HCT116 (cell line): ENCODE measurements around the gene TICRR. TPM values are rescaled to one million over a fixed set of nuclear protein-coding genes. Genes with fewer than 3 reads are reported as not detected.

Experiments
- ATAC-seq: fragments of 200-7000 bp; cut with Tn5 transposase; 2 replicates; pipeline ENCODE4 v1.9.1; 2020; ENCODE audit warnings: mild to moderate bottlenecking, moderate library complexity
- BruUV-seq: library from RNA; stranded (reverse); fragments of 400-500 nt; replicated peaks from 2 replicates; lab custom pipeline; 2021; lab: Mats Ljungman, UMichigan
- CTCF ChIA-PET: fragments of 300-600 bp; sonication (Branson Sonifier 250); formaldehyde crosslinking; loops from one replicate; lab custom pipeline; 2021; ENCODE audit warnings: antibody characterized with exemption; lab: Charles Lee
- POLR2A ChIA-PET: fragments of 300-600, 350-600 bp; sonication (Branson Sonifier 250); formaldehyde crosslinking; loops from one replicate; lab custom pipeline; 2021; ENCODE audit warnings: antibody characterized with exemption; lab: Charles Lee
- RAD21 ChIA-PET, 2 experiments: fragments of 300-600 bp; sonication (Branson Sonifier 250); formaldehyde crosslinking; loops; one replicate each; lab custom pipeline; 2023; ENCODE audit warnings: low total read pairs in 2 of 2; ENCODE audit not compliant: uncharacterized antibody in 2 of 2, unreplicated experiment in 2 of 2, low non-redundant PET in 1 of 2; lab: Charles Lee
- DNase-seq: peaks from one replicate; pipeline ENCODE4 v3.0.0-alpha.2; 2010; ENCODE audit warnings: low read depth, low spot score
- H2AFZ ChIP-seq: fragments of 200-600 bp; shearing (Covaris generic), sonication (generic); 2 replicates; pipeline ENCODE4 v1.6.1; 2017; ENCODE audit warnings: low read depth, mixed run types, mixed read lengths, antibody characterized with exemption, low read length; ENCODE audit not compliant: poor library complexity, severe bottlenecking
- H3K27ac ChIP-seq: 2 replicates; pipeline ENCODE4 v1.5.1; 2012; ENCODE audit warnings: low read depth, low read length
- H3K27me3 ChIP-seq: fragments of 200-600 bp; sonication (generic); 2 replicates; pipeline ENCODE4 v1.6.1; 2016; ENCODE audit warnings: mixed run types, low read length, mixed read lengths; ENCODE audit not compliant: insufficient read depth
- H3K36me3 ChIP-seq, 2 experiments: fragments of 200-500 bp in 1 of 2; fragments of 200-600 bp in 1 of 2; sonication (Bioruptor generic) in 1 of 2; sonication (generic) in 1 of 2; 2 replicates each; pipeline versions ENCODE4 v1.5.1 to v1.6.1; 2014 to 2016; ENCODE audit warnings: low read length in 2 of 2, inconsistent platforms in 1 of 2, mixed read lengths in 1 of 2, mixed run types in 1 of 2; ENCODE audit not compliant: insufficient read depth in 2 of 2, control insufficient read depth in 1 of 2
- H3K4me1 ChIP-seq, 2 experiments: fragments of 200-600 bp in 1 of 2; sonication (generic) in 1 of 2; 2 replicates each; pipeline versions ENCODE4 v1.5.1 to v1.6.1; 2012 to 2017; ENCODE audit warnings: low read length in 2 of 2, inconsistent platforms in 1 of 2, mild to moderate bottlenecking in 1 of 2, mixed read lengths in 1 of 2, mixed run types in 1 of 2, moderate library complexity in 1 of 2; ENCODE audit not compliant: insufficient read depth in 2 of 2, control insufficient read depth in 1 of 2
- H3K4me2 ChIP-seq: fragments of 200-600 bp; sonication (generic); 2 replicates; pipeline ENCODE4 v1.6.1; 2017; ENCODE audit warnings: mixed run types, low read length, mixed read lengths
- H3K4me3 ChIP-seq, 2 experiments: fragments of 200-600 bp in 1 of 2; sonication (generic) in 1 of 2; replicated peaks in 1 of 2; 2 replicates each; pipeline ENCODE4 v1.5.1; 2011 to 2016; ENCODE audit warnings: low read length in 2 of 2, control low read depth in 1 of 2, low read depth in 1 of 2, mild to moderate bottlenecking in 1 of 2, mixed read lengths in 1 of 2, mixed run types in 1 of 2
- H3K79me2 ChIP-seq: fragments of 200-600 bp; sonication (generic); 2 replicates; pipeline ENCODE4 v1.6.1; 2017; ENCODE audit warnings: mild to moderate bottlenecking, mixed run types, low read length, moderate library complexity, mixed read lengths; ENCODE audit not compliant: insufficient read depth
- H3K9ac ChIP-seq: fragments of 200-600 bp; sonication (generic); 2 replicates; pipeline ENCODE4 v1.6.1; 2016; ENCODE audit warnings: low read length, mixed read lengths
- H3K9me2 ChIP-seq: fragments of 200-600 bp; sonication (generic), shearing (Covaris generic); 2 replicates; pipeline ENCODE4 v1.6.1; 2017; ENCODE audit warnings: mixed run types, mild to moderate bottlenecking, moderate library complexity; ENCODE audit not compliant: insufficient read depth
- H3K9me3 ChIP-seq, 2 experiments: fragments of 200-500 bp in 1 of 2; fragments of 200-600 bp in 1 of 2; sonication (Bioruptor generic) in 1 of 2; sonication (generic) in 1 of 2; 2 replicates each; pipeline ENCODE4 v1.6.1; 2014 to 2017; ENCODE audit warnings: low read length in 2 of 2, mixed read lengths in 2 of 2, inconsistent platforms in 1 of 2, low read depth in 1 of 2, mild to moderate bottlenecking in 1 of 2, mixed run types in 1 of 2, moderate library complexity in 1 of 2; ENCODE audit not compliant: control insufficient read depth in 1 of 2, insufficient read depth in 1 of 2
- H4K20me1 ChIP-seq: fragments of 200-600 bp; sonication (generic), shearing (Covaris generic); 2 replicates; pipeline ENCODE4 v1.6.1; 2017; ENCODE audit warnings: mixed run types, mild to moderate bottlenecking, moderate library complexity; ENCODE audit not compliant: insufficient read depth
- POLR2A ChIP-seq: IDR thresholded peaks from 2 replicates; pipeline ENCODE4 v1.7.0; 2011; ENCODE audit warnings: borderline replicate concordance; ENCODE audit not compliant: insufficient read depth, insufficient read length; ENCODE audit errors: extremely low read depth
- POLR2AphosphoS5 ChIP-seq: IDR thresholded peaks from 2 replicates; pipeline ENCODE4 v1.6.1; 2011; ENCODE audit warnings: mild to moderate bottlenecking, low read depth, low read length, moderate library complexity
- SP1 ChIP-seq: IDR thresholded peaks from 2 replicates; pipeline ENCODE4 v1.6.1; 2012; ENCODE audit warnings: low read depth
- YY1 ChIP-seq: IDR thresholded peaks from 2 replicates; pipeline ENCODE4 v1.6.1; 2011; ENCODE audit warnings: low read length, low read depth, moderate library complexity, mild to moderate bottlenecking; ENCODE audit not compliant: insufficient replicate concordance; ENCODE audit errors: extremely low read depth
- ZFX ChIP-seq: fragments of 450-650 bp; IDR thresholded peaks from 2 replicates; pipeline ENCODE4 v1.6.1; 2017
- intact Hi-C: fragments of 100-400 bp; cut with micrococcal nuclease; formaldehyde crosslinking; loops from 2 replicates; pipeline ENCODE4 v1.10.0; 2022
- total RNA-seq: library from RNA; stranded (reverse); gene quantifications from one replicate; pipeline ENCODE4 v1.2.1, GENCODE V29; 2021; ENCODE audit not compliant: unreplicated experiment

Gene TICRR
- total RNA-seq, 1 experiment from 2014 or later = 24.8 TPM

DNA sequence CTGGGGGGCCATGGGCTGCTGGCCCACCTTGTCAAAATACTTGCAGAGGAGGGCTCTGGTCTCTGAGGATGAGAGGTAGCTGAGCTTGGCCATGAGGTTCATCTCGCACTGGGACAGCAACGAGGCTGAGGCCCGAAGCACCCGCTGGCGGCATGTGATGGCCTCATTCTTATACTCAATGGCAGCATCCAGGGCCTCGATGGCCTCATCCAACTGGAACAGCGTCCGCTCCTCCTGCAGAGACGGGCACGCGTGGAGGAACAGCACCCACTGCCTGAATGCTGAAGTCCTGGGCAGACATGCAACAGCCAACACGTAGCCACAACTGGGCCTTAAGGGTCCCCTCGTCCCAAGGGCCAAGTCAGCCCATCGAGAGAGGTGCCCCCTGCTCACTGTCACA lies 55.0 kb downstream of the TICRR start:
- Histone ChIP-seq H3K4me3 (no peak overlapping the region), H3K9ac (no peak overlapping the region), H4K20me1 (no peaks in the 10 kb centered on the region), H3K79me2 (no peaks in the 10 kb centered on the region), H3K27me3 (no peaks in the 10 kb centered on the region), H3K4me1 (no peaks in the 10 kb centered on the region), H3K9me2 (no peaks in the 10 kb centered on the region), H3K27ac (no peak overlapping the region), H3K4me2 (no peak overlapping the region), H3K9me3 (no peaks in the 10 kb centered on the region), H3K36me3 (peaks cover 35 to 52% of the 10 kb centered on the region in 2 experiments), H2AFZ (no peak overlapping the region)
- TF ChIP-seq ZFX = no peak
- no peak for TF ChIP-seq POLR2A
- TF ChIP-seq SP1 = no peak
- CTCF ChIA-PET = no interaction called here
- intact Hi-C loops = no loop called here
- ATAC-seq (no peak), DNase-seq (no peak)
- RAD21 ChIA-PET = no interaction called here
- POLR2A ChIA-PET = no interaction called here
- BruUV-seq = no TSS peak

DNA sequence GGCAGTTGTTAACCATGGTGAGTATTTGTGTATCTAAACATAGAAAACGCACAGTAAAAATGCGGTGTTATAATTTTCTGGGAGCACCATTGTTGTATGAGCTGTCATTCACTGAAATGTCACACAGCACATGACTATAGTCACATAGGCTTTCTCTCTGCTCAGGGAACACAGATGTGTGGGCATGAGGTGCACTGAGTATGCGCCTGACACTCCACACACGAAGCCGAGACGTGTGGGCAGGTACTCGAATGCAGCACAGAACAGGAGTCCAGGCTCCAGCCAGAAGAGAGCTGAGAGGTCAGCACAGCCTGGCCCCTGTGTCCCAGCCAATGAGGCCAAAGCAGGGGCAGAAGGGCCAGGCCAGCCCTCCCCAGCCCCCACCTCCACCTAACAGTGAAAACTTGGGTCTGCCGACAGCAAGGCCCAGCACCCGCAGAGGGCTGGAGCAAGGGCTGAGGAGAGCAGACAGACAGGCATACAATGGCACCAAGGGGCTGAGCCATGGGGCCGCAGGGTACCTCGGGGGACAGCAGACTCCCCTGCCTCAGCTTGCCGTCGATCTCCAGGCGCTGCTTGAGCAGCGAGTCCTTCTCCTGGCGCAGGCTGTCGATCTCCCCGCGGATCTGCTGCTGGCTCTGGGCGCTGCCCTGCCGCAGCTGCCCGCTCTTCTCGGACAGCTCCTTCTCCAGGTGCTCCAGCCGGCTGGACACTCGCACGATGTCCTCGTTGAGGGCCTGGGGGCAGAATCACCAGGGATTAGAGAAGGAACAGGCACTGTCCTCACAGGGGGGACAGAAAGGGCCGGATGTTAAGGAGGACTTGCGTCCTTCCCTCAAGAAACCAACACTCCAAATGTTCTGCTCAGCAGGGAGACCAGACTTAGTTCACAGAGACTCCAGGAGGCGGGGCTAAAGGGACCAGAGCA lies 56.0 kb downstream of the TICRR start:
- CTCF ChIA-PET = no interaction called here
- no peaks in the 10 kb centered on the region for H3K9me3 ChIP-seq

More for the DNA sequence above, 56.0 kb downstream of the TICRR start:
- Histone ChIP-seq H2AFZ (no peak overlapping the region), H3K4me2 (no peak overlapping the region), H3K9me2 (no peaks in the 10 kb centered on the region), H3K79me2 (no peaks in the 10 kb centered on the region), H4K20me1 (no peaks in the 10 kb centered on the region), H3K4me3 (no peak overlapping the region), H3K4me1 (no peaks in the 10 kb centered on the region), H3K27me3 (no peaks in the 10 kb centered on the region), H3K27ac (no peak overlapping the region), H3K9ac (no peak overlapping the region), H3K36me3 (peaks cover 28 to 43% of the 10 kb centered on the region in 2 experiments)
- POLR2A ChIA-PET = no interaction called here
- DNase-seq = no peak
- RAD21 ChIA-PET = no interaction called here
- peak; percentile 35 for ATAC-seq
- intact Hi-C loops = no loop called here
- no TSS peak for BruUV-seq
- TF ChIP-seq POLR2AphosphoS5 = 0 out of 2 replicates have a peak, but pooled peaks have one; percentile 1
- TF ChIP-seq YY1 = no peak
